K562 (cell line): ENCODE measurements around the gene KCNMB2. TPM values are rescaled to one million over a fixed set of nuclear protein-coding genes. Genes with fewer than 3 reads are reported as not detected.

Experiments
- ATAC-seq: fragments of 200-7000 bp; cut with Tn5 transposase; 3 replicates; pipeline ENCODE4 v1.9.1; 2020; ENCODE audit warnings: moderate library complexity
- BruUV-seq: library from RNA; stranded (reverse); fragments of 400-500 nt; replicated peaks from 2 replicates; lab custom pipeline; 2021; lab: Mats Ljungman, UMichigan
- CTCF ChIA-PET: fragments of 300-600 bp; formaldehyde crosslinking; extraction: SDS; loops from one replicate; lab custom pipeline; 2021; ENCODE audit warnings: low intra/inter-chr PET ratio; lab: Yijun Ruan, JAX
- POLR2A ChIA-PET: fragments of 300-600, 350-650 bp; sonication (Branson Sonifier 250); formaldehyde crosslinking; extraction: SDS; loops from one replicate; lab custom pipeline; 2021; ENCODE audit warnings: antibody characterized with exemption, inconsistent platforms; lab: Yijun Ruan, JAX
- DNase-seq, 4 experiments: peaks; one replicate each; pipeline versions ENCODE4 v3.0.0 to v3.0.0-alpha.2; 2011 to 2018; ENCODE audit warnings: low spot score in 3 of 4, mixed read lengths in 3 of 4; ENCODE audit errors: extremely low read depth in 1 of 4
- FAIRE-seq: peaks from 2 replicates; lab custom pipeline; 2011; peaks lifted over from hg19 to GRCh38; lab: Jason Lieb, UNC
- H2AFZ ChIP-seq: 2 replicates; pipeline ENCODE4 v1.6.0; 2011; ENCODE audit warnings: low read depth, low read length, control low read depth, inconsistent platforms
- H3K27ac ChIP-seq: fragments of 200-600 bp; 3 replicates; pipeline ENCODE4 v1.8.0; 2011; ENCODE audit warnings: low read depth, mild to moderate bottlenecking, control low read depth, inconsistent platforms, low read length, moderate library complexity, mixed read lengths; ENCODE audit errors: extremely low read depth
- H3K27me3 ChIP-seq, 2 experiments: fragments of 300-600 bp in 1 of 2; 2 replicates in 1 of 2; 3 replicates in 1 of 2; pipeline versions ENCODE4 v1.6.0 to v1.8.0; 2011; ENCODE audit warnings: inconsistent platforms in 2 of 2, low read length in 2 of 2, mild to moderate bottlenecking in 1 of 2, mixed read lengths in 1 of 2, moderate library complexity in 1 of 2; ENCODE audit not compliant: control insufficient read depth in 2 of 2, insufficient read depth in 2 of 2
- H3K36me3 ChIP-seq: fragments of 300-600 bp; 3 replicates; pipeline ENCODE4 v1.8.0; 2011; ENCODE audit warnings: mild to moderate bottlenecking, low read length, inconsistent platforms; ENCODE audit not compliant: control insufficient read depth, insufficient read depth
- H3K4me1 ChIP-seq, 2 experiments: fragments of 200-600 bp in 1 of 2; replicated peaks in 1 of 2; 2 replicates in 1 of 2; 3 replicates in 1 of 2; pipeline versions ENCODE4 v1.5.1 to v1.8.0; 2011; ENCODE audit warnings: inconsistent platforms in 2 of 2, low read length in 2 of 2, mild to moderate bottlenecking in 1 of 2, mixed read lengths in 1 of 2, moderate library complexity in 1 of 2; ENCODE audit not compliant: control insufficient read depth in 2 of 2, insufficient read depth in 2 of 2
- H3K4me2 ChIP-seq: 2 replicates; pipeline ENCODE4 v1.6.1; 2011; ENCODE audit warnings: low read length, control low read depth, inconsistent platforms, mixed read lengths; ENCODE audit not compliant: insufficient read depth
- H3K4me3 ChIP-seq: fragments of 200-600 bp; sonication (generic), shearing (Covaris generic); 2 replicates; pipeline ENCODE4 v1.5.1; 2016; ENCODE audit warnings: control low read depth, inconsistent platforms
- H3K79me2 ChIP-seq: fragments of 200-600 bp; 3 replicates; pipeline ENCODE4 v1.8.0; 2011; ENCODE audit warnings: low read length, inconsistent platforms; ENCODE audit not compliant: control insufficient read depth, insufficient read depth
- H3K9ac ChIP-seq, 2 experiments: 2 replicates each; pipeline versions ENCODE4 v1.6.0 to v1.6.1; 2011; ENCODE audit warnings: low read depth in 2 of 2, low read length in 2 of 2, control low read depth in 1 of 2, inconsistent platforms in 1 of 2, mild to moderate bottlenecking in 1 of 2, mixed read lengths in 1 of 2; ENCODE audit not compliant: insufficient read depth in 1 of 2
- H3K9me1 ChIP-seq: one replicate; pipeline ENCODE4 v1.6.0; 2011; ENCODE audit warnings: inconsistent platforms, mild to moderate bottlenecking, low read length, moderate library complexity; ENCODE audit not compliant: control insufficient read depth, insufficient read depth
- H3K9me3 ChIP-seq: replicated peaks from 2 replicates; pipeline ENCODE4 v1.5.1; 2011; ENCODE audit warnings: low read depth, low read length, inconsistent platforms; ENCODE audit not compliant: control insufficient read depth, insufficient read depth
- H4K20me1 ChIP-seq: replicated peaks from 2 replicates; pipeline ENCODE4 v1.6.1; 2011; ENCODE audit warnings: low read length, inconsistent platforms, mixed read lengths; ENCODE audit not compliant: control insufficient read depth, insufficient read depth
- ETS1 ChIP-seq: conservative IDR thresholded peaks from 2 replicates; pipeline ENCODE4 v1.6.1; 2011; ENCODE audit warnings: low read depth, mild to moderate bottlenecking, low read length; ENCODE audit not compliant: control insufficient read depth
- ZKSCAN8 ChIP-seq: fragments of 200-800 bp; sonication (Bioruptor generic); IDR thresholded peaks from 2 replicates; pipeline ENCODE4 v1.6.1; 2016; ENCODE audit warnings: missing genetic modification characterization, missing compliant biosample characterization
- WGBS: fragments of 100-300 bp; shearing (Covaris generic); methylation state at CpG from one replicate; pipeline ENCODE4 v1.1.6; 2016; ENCODE audit warnings: low coverage, mixed read lengths; ENCODE audit not compliant: insufficient coverage; ENCODE audit errors: missing lambda C conversion rate; 5-methylcytosine and 5-hydroxymethylcytosine counted together
- in situ Hi-C: fragments of 300-500 bp; cut with MboI; formaldehyde crosslinking; loops from 4 replicates; pipeline ENCODE4 v1.15.0; 2018; ENCODE audit warnings: inconsistent platforms, mixed read lengths
- intact Hi-C: fragments of 100-400 bp; cut with micrococcal nuclease; formaldehyde crosslinking; loops from 2 replicates; pipeline ENCODE4 v1.14.2; 2022
- polyA plus RNA-seq, 8 experiments: library from polyadenylated mRNA; depleted of rRNA in 4 of 8; stranded (reverse) in 5 of 8; unstranded in 3 of 8; fragments of >200 nt; fragmentation: Nextera tagmentation in 2 of 8; fragmentation: Illumina TruSeq in 1 of 8; extraction: Ambion mirVana in 2 of 8; extraction: Trizol in 1 of 8; gene quantifications; 2 replicates each; pipeline versions ENCODE4 v1.2.1 to v1.2.3, GENCODE V29; 2011 to 2014; ENCODE audit warnings: inconsistent platforms in 1 of 8, missing spikeins in 1 of 8
- total RNA-seq, 7 experiments: library from RNA; depleted of rRNA in 6 of 7; stranded (reverse); fragments of >200 nt in 6 of 7; fragmentation: Illumina TruSeq in 2 of 7; extraction: Trizol in 2 of 7; gene quantifications; 2 replicates each; pipeline versions ENCODE4 v1.2.1 to v1.2.3, GENCODE V29; 2011 to 2021; ENCODE audit warnings: low replicate concordance in 1 of 7
- TF ChIP-seq, protein P1 (sequence below): fragments of 250-450 bp; sonication (Bioruptor Pico); IDR thresholded peaks from 2 replicates; pipeline ENCODE4 v1.4.0; 2020; ENCODE audit warnings: mild to moderate bottlenecking

KCNMB2 gene
- total and polyA plus RNA-seq, 9 of the 15 experiments (the other 6 are each of a cell fraction or from before 2014, with no cell fraction given), result 0.04 to 0.15 TPM; not detected in 7

- Histone ChIP-seq H3K79me2 (no peaks in the 10 kb centered on the region), H3K9me1 (no peaks in the 10 kb centered on the region)
- 79% methylated on average over 2 of the region's 2 CpGs for WGBS
- TF ChIP-seq, protein P1, sequence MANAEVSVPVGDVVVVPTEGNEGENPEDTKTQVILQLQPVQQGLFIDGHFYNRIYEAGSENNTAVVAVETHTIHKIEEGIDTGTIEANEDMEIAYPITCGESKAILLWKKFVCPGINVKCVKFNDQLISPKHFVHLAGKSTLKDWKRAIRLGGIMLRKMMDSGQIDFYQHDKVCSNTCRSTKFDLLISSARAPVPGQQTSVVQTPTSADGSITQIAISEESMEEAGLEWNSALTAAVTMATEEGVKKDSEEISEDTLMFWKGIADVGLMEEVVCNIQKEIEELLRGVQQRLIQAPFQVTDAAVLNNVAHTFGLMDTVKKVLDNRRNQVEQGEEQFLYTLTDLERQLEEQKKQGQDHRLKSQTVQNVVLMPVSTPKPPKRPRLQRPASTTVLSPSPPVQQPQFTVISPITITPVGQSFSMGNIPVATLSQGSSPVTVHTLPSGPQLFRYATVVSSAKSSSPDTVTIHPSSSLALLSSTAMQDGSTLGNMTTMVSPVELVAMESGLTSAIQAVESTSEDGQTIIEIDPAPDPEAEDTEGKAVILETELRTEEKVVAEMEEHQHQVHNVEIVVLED, result no peak
- TF ChIP-seq ETS1 (no peak), ZKSCAN8 (CRISPR knock-in tag) (no peak)
- TF ChIP-seq, all 486 proteins: peak for 0
- Histone ChIP-seq H3K9ac (no peak overlapping the region), H3K27me3 (no peaks in the 10 kb centered on the region), H3K36me3 (no peaks in the 10 kb centered on the region), H2AFZ (no peak overlapping the region), H3K4me3 (no peak overlapping the region), H3K4me2 (no peak overlapping the region), H3K9me3 (no peaks in the 10 kb centered on the region), H4K20me1 (no peaks in the 10 kb centered on the region), H3K27ac (no peak overlapping the region), H3K4me1 (peaks cover 0 to 4% of the 10 kb centered on the region in 2 experiments; a peak in 2 of 5 replicates)
- in situ Hi-C loops, result no loop called here
- ATAC-seq, result no peak
- intact Hi-C loops, result loop anchor here (10.0 kb wide), 1 partner anchor 468 kb away; the partner anchor contains the start of gene ZNF639
- ChIA-PET CTCF (no interaction called here), POLR2A (interaction anchor here (0.5 kb wide), 1 partner anchor 107 kb away, joined by 3 read pairs; no protein-coding TSS in a partner anchor)
- no TSS peak for BruUV-seq
- FAIRE-seq, result no peak
- DNase-seq, result no peak
These were observed 320.6 kb downstream of the KCNMB2 start for GRCh38 chr3:178856804-178857203.
